KBM-7 (cell line): Measurements from ENCODE around the gene KBTBD12.
A peak's percentile ranks its signal among the peaks of the same experiment; 100 is the strongest.

Source experiments
- DNase-seq: peaks from one replicate; pipeline ENCODE4 v3.0.0-alpha.2; 2015
- in situ Hi-C: fragments of 300-500 bp; cut with MboI; formaldehyde crosslinking; loops from 2 replicates; pipeline ENCODE4 v1.14.3; 2020; ENCODE audit warnings: low sequenced_read_pairs, low pct_unique_long_range_greater_than_20kb, mixed read lengths

KBTBD12 gene

GRCh38 chr3:127998596-127998995 lies 83.6 kb downstream of the KBTBD12 start:
- in situ Hi-C loops = no loop called here
- DNase-seq = no peak

DNA sequence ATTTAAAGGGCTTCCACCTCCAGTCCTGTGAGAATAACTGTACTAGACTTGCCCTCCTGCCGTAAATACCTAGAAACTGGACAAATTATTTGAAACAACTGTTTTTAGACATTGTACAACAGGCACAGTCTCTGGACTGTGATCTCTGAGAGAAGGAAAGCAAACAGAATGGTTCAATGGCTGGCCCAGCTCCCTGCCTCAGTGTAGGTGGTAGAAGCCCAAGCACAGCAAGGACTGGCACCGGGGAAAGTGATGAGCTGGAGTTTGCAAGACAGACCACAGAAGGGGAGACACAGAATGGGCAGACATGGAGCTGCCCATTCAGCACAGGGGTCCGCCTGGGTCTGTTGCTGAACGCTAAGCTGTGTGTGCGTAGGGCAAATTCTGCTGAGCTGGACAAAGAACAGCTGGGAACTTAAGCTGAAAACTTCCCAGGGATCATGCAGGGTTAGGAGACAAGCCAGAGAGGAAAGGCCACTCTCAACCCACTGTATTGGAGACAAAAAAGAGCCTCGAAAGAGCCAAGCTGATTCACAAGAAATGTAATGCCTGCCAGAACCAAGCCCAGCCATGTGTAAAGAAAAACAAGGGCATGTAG lies 84.6 kb downstream of the KBTBD12 start:
- DNase-seq = no peak
- in situ Hi-C loops = no loop called here

DNA sequence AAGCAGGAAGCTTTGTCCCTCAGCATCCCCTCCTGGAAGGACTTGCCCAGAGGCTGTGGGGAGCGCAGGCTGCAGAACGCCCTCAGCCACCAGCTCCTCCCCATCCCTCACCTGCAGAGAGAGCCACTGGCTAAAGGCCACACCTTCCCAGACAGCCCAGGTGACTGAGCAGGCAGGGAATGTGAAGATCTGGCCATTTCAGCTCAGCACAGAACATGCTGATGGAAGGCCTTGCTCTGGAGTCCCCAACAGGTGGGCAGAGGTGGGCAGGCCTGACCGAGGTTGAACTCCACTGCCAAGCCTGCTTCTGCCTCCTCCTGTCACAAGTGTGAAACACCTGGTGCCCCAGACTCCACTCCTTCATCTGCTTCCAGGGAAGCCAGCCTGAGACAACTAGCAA lies 86.5 kb downstream of the KBTBD12 start:
- no peak for DNase-seq
- in situ Hi-C loops = no loop called here

GRCh38 chr3:128004661-128005060 lies 89.6 kb downstream of the KBTBD12 start:
- in situ Hi-C loops = no loop called here
- DNase-seq = no peak

GRCh38 chr3:128006061-128007032 lies 91.3 kb downstream of the KBTBD12 start:
- DNase-seq = no peak

DNA sequence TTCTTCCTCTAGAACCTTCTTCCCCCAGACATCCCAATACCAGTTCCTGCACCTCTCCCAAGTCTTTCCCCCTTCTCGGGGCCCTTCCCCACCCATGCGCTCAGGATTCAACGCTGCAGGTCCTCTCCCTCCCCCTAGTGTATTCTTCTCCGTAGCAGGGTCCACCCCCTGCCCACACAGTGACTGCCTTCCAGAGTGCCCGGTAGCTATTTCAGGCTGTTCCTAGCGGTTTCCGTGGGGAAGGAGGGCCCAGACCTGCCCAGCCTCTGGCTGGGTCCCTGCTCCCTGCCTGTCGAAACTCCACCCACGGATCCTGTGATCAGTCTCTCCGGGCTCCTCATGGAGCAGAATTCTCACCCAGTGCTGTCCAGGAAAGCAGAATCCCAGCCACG lies 92.0 kb downstream of the KBTBD12 start:
- DNase-seq = no peak
- in situ Hi-C loops = no loop called here

More at GRCh38 chr3:128006061-128007032, 91.3 kb downstream of the KBTBD12 start:
- in situ Hi-C loops = no loop called here

DNA sequence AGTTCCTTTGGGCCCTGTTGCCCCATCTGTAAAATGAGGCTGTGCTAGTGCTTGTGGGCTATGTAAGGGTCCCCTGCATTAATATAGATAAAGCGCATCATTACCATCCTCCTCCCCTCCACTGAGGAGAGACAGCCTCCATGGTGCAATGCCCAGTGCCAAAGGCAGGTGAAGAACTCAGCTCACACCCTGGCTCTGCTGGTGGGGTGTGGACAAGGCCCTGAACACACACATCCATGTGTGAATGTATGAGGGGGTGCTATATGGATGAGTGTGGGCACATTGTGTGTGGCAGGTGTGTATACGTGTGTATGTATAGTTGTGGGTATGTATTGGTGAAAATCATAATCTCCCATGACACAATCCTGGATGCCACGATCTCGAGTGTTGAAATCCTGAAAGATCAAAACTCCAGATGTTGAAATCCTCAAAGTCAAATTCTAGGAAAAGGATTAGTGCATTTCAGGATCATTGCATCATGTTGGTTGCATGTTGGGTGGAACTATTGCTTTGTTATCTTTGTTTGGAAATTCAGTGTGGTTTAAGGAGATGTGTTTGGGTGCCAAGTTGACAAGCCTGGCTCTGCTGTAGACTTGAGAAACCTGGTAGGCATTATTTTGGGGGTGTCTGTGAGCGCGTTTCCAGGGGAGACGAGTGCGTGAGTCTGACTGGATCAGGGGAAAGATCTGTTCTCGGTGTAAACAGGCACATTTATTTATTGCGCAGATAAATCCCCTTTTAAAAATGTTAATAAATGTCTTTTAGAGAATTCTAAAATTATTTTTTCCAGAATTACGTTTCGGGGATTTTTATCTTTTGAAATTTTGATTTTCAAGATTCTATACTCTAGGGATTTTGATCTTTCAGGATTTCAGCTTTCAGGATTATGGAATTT lies 95.2 kb downstream of the KBTBD12 start:
- no peak for DNase-seq
- in situ Hi-C loops = no loop called here

DNA sequence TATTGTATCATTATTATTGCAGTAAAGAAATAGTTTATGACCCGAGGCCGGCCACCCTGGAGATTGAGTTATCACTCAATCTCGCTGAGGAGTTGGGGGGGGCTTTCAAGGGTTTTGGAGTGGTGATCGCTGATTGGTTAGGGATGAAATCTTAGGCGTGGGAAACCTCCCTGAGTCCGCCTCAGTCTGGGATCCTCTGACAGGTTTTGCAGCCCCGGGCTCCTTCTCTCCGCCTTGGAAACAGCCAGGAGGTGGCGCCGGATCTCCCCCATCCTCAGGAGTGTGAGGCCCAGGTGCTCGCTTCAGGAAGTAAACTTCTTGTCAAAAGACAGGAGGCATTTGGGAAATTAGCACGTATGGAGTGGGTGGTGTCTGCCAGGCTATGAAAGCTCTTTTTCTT lies 96.1 kb downstream of the KBTBD12 start:
- peak; percentile 39 for DNase-seq
- in situ Hi-C loops = no loop called here

DNA sequence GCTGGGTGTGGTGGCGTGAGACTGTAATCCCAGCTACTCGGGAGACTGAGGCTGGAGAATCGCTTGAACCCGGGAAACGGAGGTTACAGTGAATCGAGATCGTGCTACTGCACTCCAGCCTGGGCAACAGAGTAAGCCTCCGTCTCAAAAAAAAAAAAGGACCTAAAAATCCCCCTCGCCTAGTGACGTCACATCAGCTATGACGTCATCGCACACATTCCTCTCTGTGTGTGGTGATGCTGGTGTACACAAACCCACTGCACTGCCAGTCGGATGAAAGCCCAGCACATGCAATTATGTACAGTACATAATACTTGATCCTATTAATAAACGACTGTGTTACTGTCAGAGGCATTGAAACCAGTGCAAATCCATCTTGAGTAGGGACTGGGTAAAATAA lies 97.0 kb downstream of the KBTBD12 start:
- DNase-seq = no peak
- in situ Hi-C loops = no loop called here

GRCh38 chr3:128014548-128014947 lies 99.5 kb downstream of the KBTBD12 start:
- in situ Hi-C loops = no loop called here
- no peak for DNase-seq

- DNase-seq = no peak
- in situ Hi-C loops = no loop called here
These were observed 101.5 kb downstream of the KBTBD12 start for GRCh38 chr3:128016502-128016901.

GRCh38 chr3:128021768-128022372 lies 106.8 kb downstream of the KBTBD12 start:
- no peak for DNase-seq
- in situ Hi-C loops = no loop called here

GRCh38 chr3:128033102-128033501 lies 118.1 kb downstream of the KBTBD12 start:
- in situ Hi-C loops = no loop called here
- DNase-seq = no peak

DNA sequence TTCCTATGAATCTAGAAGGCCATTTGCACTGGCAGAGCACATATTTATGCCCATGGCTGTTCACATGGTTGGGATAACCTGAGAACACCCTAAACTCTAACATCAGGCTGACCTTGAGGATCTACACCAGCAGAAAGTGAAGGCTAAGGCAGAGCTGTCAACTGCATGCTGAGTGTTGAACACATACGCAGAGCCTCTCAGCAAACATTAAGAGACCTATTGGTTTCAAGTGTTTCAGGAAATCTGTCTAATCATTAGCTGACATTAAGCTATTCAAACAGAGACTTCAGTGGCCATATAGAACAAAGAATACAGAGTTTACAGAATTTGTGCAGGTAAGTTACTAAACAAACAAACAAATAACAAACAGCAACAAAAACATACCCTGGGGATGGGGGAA lies 121.1 kb downstream of the KBTBD12 start:
- no peak for DNase-seq
- in situ Hi-C loops = no loop called here
